Activated CD8-positive, alpha-beta memory T cell treated with anti-CD3 and anti-CD28 coated beads, Interleukin-2, amount 10 ng/mL, durations not matched to agents 7 days and 5 days (primary cell): ENCODE measurements around the gene CARD9. TPM values are rescaled to one million over a fixed set of nuclear protein-coding genes. Genes with fewer than 3 reads are reported as not detected.

ENCODE experiments used
- ATAC-seq: fragments of 150-1000 bp; cut with Tn5 transposase; one replicate; pipeline ENCODE4 v1.10.0; 2021; ENCODE audit warnings: moderate library complexity
- CTCF ChIA-PET: fragments of 350-600 bp; sonication (Branson Sonifier 250); formaldehyde crosslinking; loops from one replicate; lab custom pipeline; 2021; ENCODE audit warnings: antibody characterized with exemption; lab: Charles Lee
- DNase-seq: peaks from one replicate; pipeline ENCODE4 v3.0.0-alpha.2; 2020
- H3K27ac Mint-ChIP-seq: one replicate; pipeline ENCODE4 v1.8.0; 2021; ENCODE audit warnings: mild to moderate bottlenecking, mixed read lengths
- H3K27me3 Mint-ChIP-seq: one replicate; pipeline ENCODE4 v1.8.0; 2021; ENCODE audit warnings: mixed read lengths
- H3K36me3 Mint-ChIP-seq: one replicate; pipeline ENCODE4 v1.8.0; 2021; ENCODE audit warnings: mild to moderate bottlenecking, mixed read lengths
- H3K4me1 Mint-ChIP-seq: one replicate; pipeline ENCODE4 v1.8.0; 2021; ENCODE audit warnings: mixed read lengths
- H3K4me3 Mint-ChIP-seq: one replicate; pipeline ENCODE4 v1.8.0; 2021; ENCODE audit warnings: mild to moderate bottlenecking, moderate library complexity, mixed read lengths
- H3K9me3 Mint-ChIP-seq: one replicate; pipeline ENCODE4 v1.8.0; 2022; ENCODE audit warnings: low read depth, mixed read lengths
- total RNA-seq, 2 experiments: library from RNA; stranded (reverse); gene quantifications; one replicate each; pipeline ENCODE4 v1.2.3, GENCODE V29; 2021

CARD9 gene
- total RNA-seq = 1 to 10 TPM in 1 of 2 experiments, under 1 TPM in 1; 0.50 to 3.1 TPM

GRCh38 chr9:136373300-136374182 is at the start of gene CARD9:
Gene CARD9, minus strand, starts transcription at chr9:136373669. Its CDS starts 1,591 bp downstream, at chr9:136372078.
- H3K36me3 Mint-ChIP-seq = no peaks in the 10 kb centered on the region
- no peaks in the 10 kb centered on the region for H3K4me1 Mint-ChIP-seq
- DNase-seq = no peak
- H3K27ac Mint-ChIP-seq = no peak within 1 kb of the TSS
- no peaks in the 10 kb centered on the region for H3K9me3 Mint-ChIP-seq
- H3K27me3 Mint-ChIP-seq = no peaks in the 10 kb centered on the region
- CTCF ChIA-PET = interaction anchor here (1.4 kb wide), 1 partner anchor 10 kb away, joined by 7 read pairs; the partner anchor contains the start of gene DNLZ
- no peak within 1 kb of the TSS for H3K4me3 Mint-ChIP-seq
- ATAC-seq = no peak

- H3K9me3 Mint-ChIP-seq = no peaks in the 10 kb centered on the region
- no peaks in the 10 kb centered on the region for H3K27me3 Mint-ChIP-seq
- ATAC-seq (no peak), DNase-seq (no peak)
- H3K27ac Mint-ChIP-seq = no peak overlapping the region
- H3K4me1 Mint-ChIP-seq = no peaks in the 10 kb centered on the region
- H3K4me3 Mint-ChIP-seq = no peak overlapping the region
- H3K36me3 Mint-ChIP-seq = peaks cover 17% of the 10 kb centered on the region
- CTCF ChIA-PET = no interaction called here
Measured at GRCh38 chr9:136422876-136423275, 49.4 kb upstream of the CARD9 start.

- H3K4me3 Mint-ChIP-seq = no peak overlapping the region
Measured at GRCh38 chr9:136421791-136422190, 48.3 kb upstream of the CARD9 start.

GRCh38 chr9:136419092-136419420 is 45.6 kb upstream of the CARD9 start:
- Mint-ChIP-seq H3K9me3 (no peaks in the 10 kb centered on the region), H3K27me3 (no peaks in the 10 kb centered on the region), H3K36me3 (peaks cover 26% of the 10 kb centered on the region), H3K27ac (no peak overlapping the region), H3K4me3 (no peak overlapping the region), H3K4me1 (no peaks in the 10 kb centered on the region)
- ATAC-seq (no peak), DNase-seq (no peak)
- CTCF ChIA-PET = no interaction called here

More at GRCh38 chr9:136421791-136422190, 48.3 kb upstream of the CARD9 start:
- H3K27me3 Mint-ChIP-seq = no peaks in the 10 kb centered on the region
- H3K27ac Mint-ChIP-seq = no peak overlapping the region
- ATAC-seq (no peak), DNase-seq (no peak)
- peaks cover 21% of the 10 kb centered on the region for H3K36me3 Mint-ChIP-seq
- H3K9me3 Mint-ChIP-seq = no peaks in the 10 kb centered on the region
- H3K4me1 Mint-ChIP-seq = no peaks in the 10 kb centered on the region
- CTCF ChIA-PET = no interaction called here

- Mint-ChIP-seq H3K27me3 (no peaks in the 10 kb centered on the region), H3K27ac (no peak overlapping the region), H3K36me3 (peaks cover 30% of the 10 kb centered on the region), H3K4me1 (no peaks in the 10 kb centered on the region), H3K9me3 (no peaks in the 10 kb centered on the region), H3K4me3 (no peak overlapping the region)
- no peak for ATAC-seq
- DNase-seq = no peak
- CTCF ChIA-PET = interaction anchor here (0.6 kb wide), 1 partner anchor 309 kb away, joined by 4 read pairs; no protein-coding TSS in a partner anchor
Measured at GRCh38 chr9:136418182-136419091, 45.0 kb upstream of the CARD9 start.

- Mint-ChIP-seq H3K36me3 (peaks cover 39% of the 10 kb centered on the region), H3K4me1 (peaks cover 10% of the 10 kb centered on the region), H3K27ac (no peak overlapping the region), H3K9me3 (no peaks in the 10 kb centered on the region), H3K4me3 (no peak overlapping the region), H3K27me3 (no peaks in the 10 kb centered on the region)
- ATAC-seq (no peak), DNase-seq (no peak)
- CTCF ChIA-PET = interaction anchor here (1.1 kb wide), 1 partner anchor 22 kb away, joined by 3 read pairs; no protein-coding TSS in a partner anchor
Measured at GRCh38 chr9:136416914-136417313, 43.4 kb upstream of the CARD9 start.

- Mint-ChIP-seq H3K27me3 (no peaks in the 10 kb centered on the region), H3K4me1 (peaks cover 15% of the 10 kb centered on the region), H3K36me3 (peaks cover 40% of the 10 kb centered on the region), H3K4me3 (no peak overlapping the region), H3K27ac (no peak overlapping the region), H3K9me3 (no peaks in the 10 kb centered on the region)
- no peak for DNase-seq
- ATAC-seq = no peak
- CTCF ChIA-PET = interaction anchor here (1.1 kb wide), 1 partner anchor 22 kb away, joined by 3 read pairs; no protein-coding TSS in a partner anchor
Measured at GRCh38 chr9:136416427-136416826, 43.0 kb upstream of the CARD9 start.

GRCh38 chr9:136412962-136413361 is 39.5 kb upstream of the CARD9 start:
- CTCF ChIA-PET = no interaction called here
- DNase-seq (no peak), ATAC-seq (no peak)
- Mint-ChIP-seq H3K36me3 (peaks cover 38% of the 10 kb centered on the region), H3K9me3 (no peaks in the 10 kb centered on the region), H3K4me1 (peaks cover 38% of the 10 kb centered on the region), H3K27ac (peak overlapping the region; percentile 29), H3K27me3 (no peaks in the 10 kb centered on the region), H3K4me3 (no peak overlapping the region)

GRCh38 chr9:136411378-136411777 is 37.9 kb upstream of the CARD9 start:
- Mint-ChIP-seq H3K9me3 (no peaks in the 10 kb centered on the region), H3K4me3 (peak overlapping the region; percentile 96), H3K27me3 (no peaks in the 10 kb centered on the region), H3K36me3 (peaks cover 39% of the 10 kb centered on the region), H3K27ac (peak overlapping the region; percentile 89), H3K4me1 (peaks cover 40% of the 10 kb centered on the region)
- ATAC-seq (no peak), DNase-seq (no peak)
- CTCF ChIA-PET = no interaction called here

GRCh38 chr9:136410500-136411287 is 37.2 kb upstream of the CARD9 start, which contains the start of the genes ENTR1 and PMPCA:
Gene ENTR1, minus strand, starts transcription at chr9:136410614. Its CDS starts 217 bp downstream, at chr9:136410397.
Gene PMPCA, plus strand, starts transcription at chr9:136410658. Its CDS starts 11 bp downstream, at chr9:136410669.
- Mint-ChIP-seq H3K4me1 (peaks cover 43% of the 10 kb centered on the region), H3K36me3 (peaks cover 38% of the 10 kb centered on the region), H3K9me3 (no peaks in the 10 kb centered on the region), H3K27me3 (no peaks in the 10 kb centered on the region), H3K27ac (peak within 1 kb of the TSS; percentile 89), H3K4me3 (peak within 1 kb of the TSS; percentile 96)
- CTCF ChIA-PET = interaction anchor here (1.0 to 2.5 kb wide), 4 partner anchors 10 to 50 kb away, joined by 3 to 20 read pairs (median 5); partner anchors contain the start of gene DNLZ
- ATAC-seq (peak; percentile 90), DNase-seq (peak; percentile 95)

GRCh38 chr9:136409557-136410455 is 36.3 kb upstream of the CARD9 start:
- peaks cover 41% of the 10 kb centered on the region for H3K36me3 Mint-ChIP-seq
- peaks cover 49% of the 10 kb centered on the region for H3K4me1 Mint-ChIP-seq
- peak overlapping the region; percentile 96 for H3K4me3 Mint-ChIP-seq

More at GRCh38 chr9:136409557-136410455, 36.3 kb upstream of the CARD9 start:
- Mint-ChIP-seq H3K27me3 (no peaks in the 10 kb centered on the region), H3K9me3 (no peaks in the 10 kb centered on the region), H3K27ac (peak overlapping the region; percentile 89)
- ATAC-seq (peak; percentile 37), DNase-seq (peak; percentile 58)
- CTCF ChIA-PET = interaction anchor here (0.8 to 2.5 kb wide), 5 partner anchors 9 to 1170 kb away, joined by 3 to 20 read pairs (median 4); partner anchors contain the start of gene DNLZ
